Ovary (tissue), 3 donors: ENCODE data around the gene TBX1.

Experiments
- CTCF ChIP-seq, 3 donors: fragments of 450-650 bp in 2 of 3; fragments of 200-600 bp in 1 of 3; IDR thresholded peaks; one replicate each; pipeline versions ENCODE4 v1.5.1 to v1.8.0; 2016 to 2022; ENCODE audit warnings: antibody characterized with exemption in 3 of 3, mild to moderate bottlenecking in 1 of 3
- EP300 ChIP-seq: sonication (generic); formaldehyde crosslinking; IDR thresholded peaks from one replicate; pipeline ENCODE4 v1.6.1; 2017; ENCODE audit warnings: antibody characterized with exemption
- POLR2A ChIP-seq: fragments of 450-650 bp; IDR thresholded peaks from one replicate; pipeline ENCODE4 v1.6.1; 2017; ENCODE audit warnings: antibody characterized with exemption, mild to moderate bottlenecking, moderate library complexity
- donor health status: DM: no; HTN: no; CAD: no.

- TF ChIP-seq CTCF (IDR thresholded peaks at IDR 0.05) (no peak), EP300 (no peak), POLR2A (no peak)
These were observed 3.2 kb upstream of the TBX1 start for GRCh38 chr22:19757140-19757984.
